Naive B cell (primary cell): ENCODE measurements around the gene SELENOP. TPM values are rescaled to one million over a fixed set of nuclear protein-coding genes. Genes with fewer than 3 reads are reported as not detected.

Source experiments
- ATAC-seq, 2 donors: fragments of 150-1000 bp; cut with Tn5 transposase; 2 replicates each; pipeline ENCODE4 v1.10.0; 2021; ENCODE audit warnings: low read depth in 2 of 2, mild to moderate bottlenecking in 2 of 2, moderate library complexity in 2 of 2
- DNase-seq: peaks from one replicate; pipeline ENCODE4 v3.0.0; 2022
- H3K27ac Mint-ChIP-seq, 6 donors: one replicate each; pipeline ENCODE4 v1.8.0; 2020 to 2022; ENCODE audit warnings: mild to moderate bottlenecking in 6 of 6, mixed read lengths in 6 of 6, moderate library complexity in 5 of 6, inconsistent platforms in 2 of 6
- H3K27me3 Mint-ChIP-seq, 3 donors: one replicate each; pipeline ENCODE4 v1.8.0; 2021 to 2022; ENCODE audit warnings: mixed read lengths in 3 of 3, mild to moderate bottlenecking in 1 of 3
- H3K36me3 Mint-ChIP-seq, 2 donors: one replicate each; pipeline ENCODE4 v1.8.0; 2020 to 2022; ENCODE audit warnings: mixed read lengths in 2 of 2, inconsistent platforms in 1 of 2, mild to moderate bottlenecking in 1 of 2
- H3K4me1 Mint-ChIP-seq, 3 donors: one replicate each; pipeline ENCODE4 v1.8.0; 2020 to 2022; ENCODE audit warnings: mixed read lengths in 3 of 3, inconsistent platforms in 1 of 3, mild to moderate bottlenecking in 1 of 3, moderate library complexity in 1 of 3
- H3K4me3 Mint-ChIP-seq, 8 donors: one replicate each; pipeline ENCODE4 v1.8.0; 2020 to 2022; ENCODE audit warnings: mild to moderate bottlenecking in 8 of 8, mixed read lengths in 8 of 8, moderate library complexity in 8 of 8, inconsistent platforms in 2 of 8
- H3K9me3 Mint-ChIP-seq, 7 donors: one replicate each; pipeline ENCODE4 v1.8.0; 2020 to 2022; ENCODE audit warnings: mixed read lengths in 7 of 7, mild to moderate bottlenecking in 5 of 7, inconsistent platforms in 2 of 7, moderate library complexity in 1 of 7
- polyA plus RNA-seq, 6 donors: library from polyadenylated mRNA; unstranded; fragments of 300-500 nt; fragmentation: Illumina TruSeq; gene quantifications; one replicate each; pipeline ENCODE4 v1.2.3, GENCODE V29; 2021; ENCODE audit warnings: low read depth in 6 of 6

The SELENOP gene
- polyA plus RNA-seq, 6 donors from 2014 or later = 0.49 to 0.61 (median 0.50) TPM; not detected in 3

GRCh38 chr5:42767491-42768105 lies 44.1 kb downstream of the SELENOP start:
- Mint-ChIP-seq H3K27me3 (no peaks in the 10 kb centered on the region), H3K36me3 (no peaks in the 10 kb centered on the region), H3K27ac (no peak overlapping the region), H3K9me3 (peaks cover 0 to 4% (median 0%) of the 10 kb centered on the region in 7 donors), H3K4me1 (no peaks in the 10 kb centered on the region), H3K4me3 (no peak overlapping the region)
- DNase-seq = peak; percentile 15
- no peak for ATAC-seq

GRCh38 chr5:42761791-42762190 lies 49.9 kb downstream of the SELENOP start:
- H3K9me3 Mint-ChIP-seq = no peaks in the 10 kb centered on the region
- peaks cover 0 to 6% (median 0%) of the 10 kb centered on the region in 3 donors for H3K27me3 Mint-ChIP-seq
- H3K27ac Mint-ChIP-seq = no peak overlapping the region
- H3K4me1 Mint-ChIP-seq = peaks cover 8 to 10% (median 9%) of the 10 kb centered on the region in 3 donors
- DNase-seq (no peak), ATAC-seq (no peak)
- no peak overlapping the region for H3K4me3 Mint-ChIP-seq
- H3K36me3 Mint-ChIP-seq = no peaks in the 10 kb centered on the region

- H3K27ac Mint-ChIP-seq = no peak overlapping the region
- H3K36me3 Mint-ChIP-seq = no peaks in the 10 kb centered on the region
- peaks cover 8 to 11% (median 10%) of the 10 kb centered on the region in 3 donors for H3K4me1 Mint-ChIP-seq
- no peak for DNase-seq
- H3K27me3 Mint-ChIP-seq = peaks cover 0 to 6% (median 0%) of the 10 kb centered on the region in 3 donors
- no peaks in the 10 kb centered on the region for H3K9me3 Mint-ChIP-seq
- no peak overlapping the region for H3K4me3 Mint-ChIP-seq
- no peak for ATAC-seq
Observed at GRCh38 chr5:42760426-42760825, 51.3 kb downstream of the SELENOP start.

GRCh38 chr5:42759456-42759855 lies 52.2 kb downstream of the SELENOP start:
- Mint-ChIP-seq H3K27me3 (peaks cover 0 to 6% (median 0%) of the 10 kb centered on the region in 3 donors), H3K27ac (no peak overlapping the region), H3K4me3 (no peak overlapping the region), H3K4me1 (peaks cover 8 to 11% (median 10%) of the 10 kb centered on the region in 3 donors), H3K36me3 (no peaks in the 10 kb centered on the region), H3K9me3 (no peaks in the 10 kb centered on the region)
- DNase-seq = no peak
- ATAC-seq = no peak

GRCh38 chr5:42756606-42757601 lies 54.8 kb downstream of the SELENOP start, which contains the start of gene CCDC152:
Gene CCDC152 (plus strand): TSS chr5:42756818. CDS start chr5:42759122, 2,304 bp downstream.
- Mint-ChIP-seq H3K27me3 (peaks cover 0 to 6% (median 0%) of the 10 kb centered on the region in 3 donors), H3K4me3 (peak within 1 kb of the TSS; percentile 74 to 92 (median 87)), H3K4me1 (peaks cover 8 to 11% (median 10%) of the 10 kb centered on the region in 3 donors), H3K9me3 (no peaks in the 10 kb centered on the region), H3K27ac (peak within 1 kb of the TSS in 5 of 6 donors; percentile 14 to 81 (median 71)), H3K36me3 (no peaks in the 10 kb centered on the region)
- ATAC-seq = peak; percentile 78 to 87
- peak; percentile 7 for DNase-seq

GRCh38 chr5:42753099-42753498 lies 58.6 kb downstream of the SELENOP start:
- no peak overlapping the region for H3K4me3 Mint-ChIP-seq
- DNase-seq (no peak), ATAC-seq (no peak)
- peaks cover 0 to 2% (median 0%) of the 10 kb centered on the region in 7 donors for H3K9me3 Mint-ChIP-seq
- H3K27ac Mint-ChIP-seq = no peak overlapping the region
- peaks cover 8 to 11% (median 10%) of the 10 kb centered on the region in 3 donors for H3K4me1 Mint-ChIP-seq
- H3K36me3 Mint-ChIP-seq = no peaks in the 10 kb centered on the region
- peaks cover 0 to 6% (median 0%) of the 10 kb centered on the region in 3 donors for H3K27me3 Mint-ChIP-seq

- H3K27ac Mint-ChIP-seq = no peak overlapping the region
- H3K4me1 Mint-ChIP-seq = no peaks in the 10 kb centered on the region
- H3K9me3 Mint-ChIP-seq = peaks cover 0 to 2% (median 0%) of the 10 kb centered on the region in 7 donors
- no peak for DNase-seq
- no peak for ATAC-seq
- no peaks in the 10 kb centered on the region for H3K36me3 Mint-ChIP-seq
- H3K27me3 Mint-ChIP-seq = no peaks in the 10 kb centered on the region
- no peak overlapping the region for H3K4me3 Mint-ChIP-seq
Observed at GRCh38 chr5:42751044-42751443, 60.6 kb downstream of the SELENOP start.

GRCh38 chr5:42750507-42750906 lies 61.2 kb downstream of the SELENOP start:
- H3K27me3 Mint-ChIP-seq = no peaks in the 10 kb centered on the region
- no peak for ATAC-seq
- no peak overlapping the region for H3K27ac Mint-ChIP-seq
- H3K4me1 Mint-ChIP-seq = no peaks in the 10 kb centered on the region
- H3K36me3 Mint-ChIP-seq = no peaks in the 10 kb centered on the region
- H3K4me3 Mint-ChIP-seq = no peak overlapping the region
- DNase-seq = no peak
- peaks cover 0 to 2% (median 0%) of the 10 kb centered on the region in 7 donors for H3K9me3 Mint-ChIP-seq

Other genes with a start within 250 kb of the SELENOP start
- gene CCDC152, start 55.1 kb downstream of the SELENOP start, polyA plus RNA-seq = 1 to 10 TPM in 5 of 6 donors, under 1 TPM in 1; 0.82 to 5.4 (median 2.8) TPM
- 10 to 100 TPM; 22.2 to 46.4 (median 32.5) TPM for gene ANXA2R, start 228.4 kb upstream of the SELENOP start, polyA plus RNA-seq